GM10847 (cell line): ENCODE measurements around the gene RND2.

ENCODE experiments used
- POLR2A ChIP-seq: IDR thresholded peaks from 2 replicates; pipeline ENCODE4 v1.6.1; 2011; ENCODE audit not compliant: insufficient read length; ENCODE audit errors: extremely low read depth

The RND2 gene, protein sequence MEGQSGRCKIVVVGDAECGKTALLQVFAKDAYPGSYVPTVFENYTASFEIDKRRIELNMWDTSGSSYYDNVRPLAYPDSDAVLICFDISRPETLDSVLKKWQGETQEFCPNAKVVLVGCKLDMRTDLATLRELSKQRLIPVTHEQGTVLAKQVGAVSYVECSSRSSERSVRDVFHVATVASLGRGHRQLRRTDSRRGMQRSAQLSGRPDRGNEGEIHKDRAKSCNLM

DNA sequence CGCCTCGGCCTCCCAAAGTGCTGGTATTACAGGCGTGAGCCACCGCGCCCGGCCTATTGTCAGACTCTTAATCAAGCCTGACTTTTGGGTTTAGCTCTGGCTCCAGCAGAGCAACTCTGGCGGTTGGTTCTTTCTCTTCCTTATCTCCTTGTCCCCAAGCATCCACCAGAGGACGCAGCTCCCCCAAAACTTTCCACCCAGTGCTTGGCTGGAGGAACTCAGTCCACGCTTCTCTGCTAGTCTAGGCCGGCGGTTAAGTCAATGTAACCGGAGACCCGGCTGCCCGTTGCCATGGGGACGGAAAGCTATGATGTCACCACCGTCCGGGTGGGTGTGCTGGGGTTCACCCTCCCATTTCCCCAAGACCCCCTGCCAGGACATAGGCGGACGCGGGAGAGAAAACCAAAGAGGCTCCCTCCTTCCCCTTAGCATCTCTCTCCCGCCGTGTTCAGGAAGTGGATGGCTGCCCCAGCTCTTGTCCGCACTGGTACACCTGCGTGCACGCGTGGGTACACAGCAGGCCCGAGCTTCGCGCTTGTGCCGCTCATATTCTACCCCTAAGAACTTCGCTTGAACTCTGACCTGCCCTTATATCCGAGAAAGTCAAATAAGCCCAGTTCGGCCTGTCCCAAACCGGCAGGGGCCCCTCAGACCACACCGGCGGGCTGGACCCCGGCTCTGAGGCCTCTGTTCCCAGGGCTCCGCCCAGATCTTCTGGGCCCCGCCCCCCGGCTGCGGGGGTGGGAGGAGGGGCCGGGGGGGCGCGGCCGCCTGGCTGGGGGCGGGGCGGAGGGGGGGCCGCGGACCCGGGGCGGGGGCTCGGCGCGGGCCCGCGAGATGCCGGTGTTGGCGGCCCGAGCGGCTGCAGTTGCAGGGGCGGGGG, at the start of gene RND2:
Gene RND2, plus strand, starts transcription at position 825 of the 883 bp plus-strand sequence. CDS start 117 bp downstream, outside the sequence.
- TF ChIP-seq POLR2A = no peak

DNA sequence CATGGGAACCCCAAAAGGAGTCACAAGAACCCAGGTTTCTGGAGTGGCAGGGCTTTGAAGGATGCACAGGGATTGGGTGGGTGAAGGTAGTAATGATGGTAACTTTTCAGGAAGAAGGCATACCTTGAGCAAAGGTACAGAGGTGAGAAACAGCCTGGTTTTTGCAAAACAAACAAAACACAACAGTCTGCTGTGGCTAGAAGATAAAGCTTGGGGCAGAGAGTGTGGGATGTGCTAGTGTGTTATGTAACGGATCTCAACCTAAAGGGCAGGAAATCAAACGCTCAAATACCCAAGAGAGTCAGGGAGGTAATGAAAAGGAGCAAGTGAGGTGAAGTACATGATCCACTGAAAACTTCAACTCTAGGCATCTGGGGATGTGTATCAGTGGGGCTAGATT, 49.8 kb upstream of the RND2 start:
- no peak for TF ChIP-seq POLR2A

DNA sequence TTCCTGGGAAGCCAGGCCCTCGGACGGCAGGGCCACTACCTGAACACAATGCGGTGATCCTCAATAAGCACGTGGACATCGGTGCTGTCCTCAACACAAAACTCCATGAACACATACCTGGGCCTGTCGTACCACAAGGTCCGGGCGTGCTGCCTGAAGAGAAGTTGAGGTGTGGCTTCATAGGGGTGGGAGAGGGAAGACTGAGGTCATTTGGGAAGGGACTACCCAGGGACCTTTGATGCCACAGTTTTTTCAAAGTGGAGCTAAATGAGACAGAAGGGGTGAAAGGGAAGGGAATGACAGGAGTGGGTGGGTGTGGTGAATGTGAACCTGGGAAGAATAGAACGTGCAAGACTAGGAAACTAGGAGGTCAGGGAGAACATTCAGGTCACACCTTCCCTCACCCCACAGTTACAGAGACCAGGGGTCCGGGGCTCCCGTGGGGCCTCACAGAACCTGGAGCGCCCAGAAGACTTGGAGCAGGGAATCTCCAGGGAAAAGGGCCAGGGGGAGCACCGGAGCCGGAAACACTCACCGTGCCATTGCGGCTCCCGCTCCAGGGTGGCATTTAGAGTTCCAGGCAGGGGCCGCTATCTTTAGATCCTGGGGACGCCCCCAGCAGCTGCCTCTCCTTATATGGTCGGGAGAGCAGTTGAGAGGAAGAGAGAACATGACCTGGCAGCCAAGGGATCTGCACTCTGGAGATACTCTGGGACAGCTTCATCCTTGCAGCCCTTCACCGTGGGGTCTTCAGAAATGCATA, 45.3 kb upstream of the RND2 start, which contains the start of gene PTGES3L:
Gene PTGES3L, minus strand, starts transcription at position 570 of the 763 bp plus-strand sequence. Its CDS starts 27 bp downstream, at position 543.
- no peak for TF ChIP-seq POLR2A

DNA sequence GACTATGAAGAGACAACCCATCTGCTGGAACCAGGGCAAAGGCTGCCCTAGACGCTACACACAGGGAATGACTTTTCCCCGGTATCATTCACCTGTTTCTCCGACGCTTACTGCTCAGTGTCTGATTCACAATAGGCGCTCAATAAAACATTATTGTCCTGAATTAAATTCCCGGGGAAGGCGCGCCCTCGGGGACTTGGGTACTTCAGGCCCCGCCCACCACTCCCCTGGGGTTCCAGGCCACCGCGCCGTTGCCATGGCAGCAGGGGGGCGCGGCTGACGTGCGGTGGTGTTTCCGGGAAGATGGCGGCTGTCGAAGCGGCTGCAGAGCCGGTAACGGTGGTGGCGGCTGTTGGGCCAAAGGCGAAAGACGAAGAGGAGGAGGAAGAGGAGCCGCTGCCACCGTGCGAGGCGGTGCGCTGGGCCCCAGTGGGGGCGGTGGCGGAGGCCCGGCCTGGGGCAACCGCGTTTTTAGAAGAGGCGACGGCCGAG, 44.7 kb upstream of the RND2 start, which contains the start of gene RUNDC1:
Gene RUNDC1, plus strand, starts transcription at position 292 of the 492 bp plus-strand sequence. Its CDS starts 12 bp downstream, at position 304.
- TF ChIP-seq POLR2A = peak; percentile 29

DNA sequence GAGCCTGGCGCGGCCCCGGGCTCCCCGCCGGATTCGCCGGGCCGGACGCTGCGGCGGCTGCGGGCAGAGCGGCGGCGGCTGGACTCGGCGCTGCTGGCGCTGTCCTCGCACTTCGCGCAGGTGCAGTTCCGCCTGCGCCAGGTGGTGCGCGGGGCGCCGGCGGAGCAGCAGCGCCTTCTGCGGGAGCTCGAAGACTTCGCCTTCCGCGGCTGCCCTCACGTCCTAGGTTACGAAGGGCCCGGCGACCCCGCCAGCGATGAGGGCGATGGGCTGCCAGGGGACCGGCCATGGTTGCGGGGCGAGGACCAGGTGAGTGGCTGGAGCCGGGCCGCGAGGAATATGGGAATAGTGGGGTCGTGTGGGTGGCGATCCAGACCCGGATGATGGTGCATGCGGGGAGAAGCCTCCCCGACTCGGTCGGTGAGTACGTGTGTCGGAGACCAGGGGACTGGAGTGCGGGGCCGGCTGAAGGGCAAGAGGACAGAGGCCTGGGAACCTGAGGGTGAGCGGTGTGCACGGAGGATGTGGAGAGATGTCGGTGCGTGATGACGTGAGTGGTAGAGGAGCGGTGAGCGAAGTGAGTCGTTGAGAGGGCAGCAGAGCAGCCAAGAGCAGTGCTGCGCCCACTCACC, 44.1 kb upstream of the RND2 start:
- TF ChIP-seq POLR2A = peak; percentile 26

DNA sequence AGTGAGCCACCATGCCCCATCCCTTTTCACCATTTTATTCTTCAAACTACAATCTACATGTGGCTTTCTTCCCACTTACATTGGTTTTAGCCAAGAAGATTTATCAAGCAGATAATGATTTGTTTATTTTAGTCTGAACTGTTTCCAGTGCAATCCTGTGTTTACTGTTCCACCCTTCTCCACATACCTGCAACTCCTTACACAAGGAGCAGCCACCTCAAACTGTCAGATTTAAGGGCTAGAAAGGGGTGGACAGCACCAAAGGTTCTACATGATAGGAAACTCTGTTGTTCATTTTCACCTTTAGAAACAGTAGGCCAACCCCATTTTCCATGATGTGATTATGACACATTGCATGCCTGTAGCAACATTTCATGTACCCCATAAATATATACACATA, 42.8 kb upstream of the RND2 start:
- TF ChIP-seq POLR2A = no peak

DNA sequence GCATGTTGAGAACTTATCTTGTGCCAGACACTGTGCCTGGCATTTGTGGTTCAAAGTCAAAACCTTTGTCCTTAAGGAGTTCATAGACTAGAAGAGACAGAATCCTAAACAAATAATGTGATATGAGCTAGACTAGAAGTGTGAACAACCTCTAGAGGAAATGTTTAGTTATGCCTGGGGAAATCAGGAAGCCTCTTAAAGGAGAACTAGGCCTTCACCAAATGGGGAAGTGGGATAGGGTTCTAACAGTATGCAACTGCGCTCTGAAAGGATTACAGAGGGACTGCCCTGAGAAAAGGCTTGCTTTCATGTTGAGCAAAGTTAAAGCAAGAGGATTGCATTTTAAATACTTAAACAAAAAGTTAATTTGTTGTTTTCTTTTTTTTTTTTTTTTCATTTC, 39.8 kb upstream of the RND2 start:
- TF ChIP-seq POLR2A = no peak

DNA sequence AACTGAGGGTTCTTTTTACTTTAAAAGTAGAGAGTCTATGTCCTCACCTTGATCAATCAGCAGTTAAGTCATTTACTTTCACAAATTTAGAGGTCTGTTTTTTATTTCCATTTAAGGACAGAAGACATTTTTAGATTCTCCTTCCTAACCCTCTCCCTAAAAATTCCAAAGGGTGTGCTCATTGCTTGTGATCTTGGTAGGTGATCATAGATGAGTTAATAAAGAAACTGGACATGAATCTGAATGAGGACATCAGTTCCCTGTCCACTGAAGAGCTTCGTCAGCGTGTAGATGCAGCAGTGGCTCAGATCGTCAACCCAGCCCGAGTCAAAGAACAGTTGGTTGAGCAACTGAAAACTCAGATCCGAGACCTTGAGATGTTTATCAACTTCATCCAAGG, 35.9 kb upstream of the RND2 start:
- TF ChIP-seq POLR2A = no peak

DNA sequence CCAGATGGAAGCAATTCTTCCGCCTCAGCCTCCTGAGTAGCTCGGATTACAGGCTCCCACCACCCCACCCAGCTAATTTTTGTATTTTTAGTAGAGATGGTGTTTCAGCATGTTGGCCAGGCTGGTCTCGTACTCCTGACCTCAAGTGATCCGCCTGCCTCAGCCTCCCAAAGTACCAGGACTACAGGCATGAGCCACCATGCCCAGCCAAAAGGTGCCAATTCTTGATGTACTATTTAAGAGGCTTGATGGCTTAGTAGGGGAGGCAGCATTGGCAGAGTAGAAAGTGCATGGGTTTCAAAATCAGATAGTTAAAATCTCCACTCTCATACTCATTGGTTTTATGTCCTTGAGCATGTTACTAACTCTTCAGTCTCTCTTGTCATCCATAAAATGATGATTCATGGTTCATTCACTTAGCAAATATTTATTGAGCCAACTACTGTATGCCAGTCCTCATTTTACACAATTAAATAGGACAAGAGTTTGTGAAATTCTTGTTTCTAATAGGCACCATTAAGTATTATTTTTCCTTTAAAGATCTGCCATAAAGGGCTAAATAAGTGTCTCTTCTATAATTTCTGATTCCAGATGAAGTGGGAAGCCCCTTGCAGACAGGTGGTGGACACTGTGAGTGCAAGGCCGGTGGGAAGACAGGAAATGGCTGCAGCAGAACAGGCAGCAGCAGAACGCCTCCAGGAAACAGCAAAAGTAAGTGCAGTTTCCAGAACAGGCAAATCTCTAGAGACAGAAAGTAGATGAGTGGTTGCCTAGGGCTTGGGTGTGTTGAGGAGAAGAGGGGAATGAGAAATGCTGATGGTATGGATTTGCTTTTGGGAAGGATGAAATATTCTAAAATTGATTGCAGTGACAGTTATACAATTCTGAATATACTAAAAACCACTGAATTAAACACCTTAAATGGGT, 35.0 kb upstream of the RND2 start:
- TF ChIP-seq POLR2A = no peak

DNA sequence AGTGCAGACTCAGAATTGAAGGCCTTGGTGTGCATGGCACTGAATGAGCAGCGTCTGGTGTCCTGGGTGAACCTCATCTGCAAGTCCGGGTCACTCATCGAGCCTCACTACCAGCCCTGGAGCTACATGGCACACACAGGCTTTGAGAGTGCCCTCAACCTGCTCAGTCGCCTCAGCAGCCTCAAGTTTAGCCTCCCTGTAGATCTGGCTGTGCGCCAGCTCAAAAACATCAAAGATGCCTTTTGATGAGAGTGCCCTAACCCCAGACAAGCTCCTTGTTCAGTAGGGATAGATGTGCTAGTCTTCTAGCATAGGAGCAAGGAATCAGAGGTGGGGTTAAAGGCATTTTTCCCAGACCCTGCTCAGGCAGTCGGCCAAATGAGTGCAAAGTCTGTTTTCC, 33.6 kb upstream of the RND2 start:
- TF ChIP-seq POLR2A = no peak

DNA sequence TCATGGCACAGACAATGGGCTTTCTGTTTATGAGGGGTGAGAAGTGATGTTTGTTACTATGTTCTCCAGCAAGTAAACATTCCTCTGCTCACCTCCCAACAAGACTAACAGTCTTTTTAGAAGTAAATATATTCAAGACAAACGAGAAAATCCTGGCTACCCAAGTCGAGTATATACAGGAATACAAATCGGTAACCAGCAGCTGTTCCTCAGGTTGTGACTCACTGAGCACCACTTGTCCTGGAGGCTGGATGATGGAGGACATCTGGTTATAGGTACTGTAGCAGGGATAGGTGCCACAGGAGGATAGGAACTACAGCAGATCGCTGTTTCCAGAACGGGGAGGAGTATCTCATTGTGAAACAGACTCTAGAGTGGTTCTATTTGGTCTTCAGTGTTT, 32.2 kb upstream of the RND2 start:
- no peak for TF ChIP-seq POLR2A

DNA sequence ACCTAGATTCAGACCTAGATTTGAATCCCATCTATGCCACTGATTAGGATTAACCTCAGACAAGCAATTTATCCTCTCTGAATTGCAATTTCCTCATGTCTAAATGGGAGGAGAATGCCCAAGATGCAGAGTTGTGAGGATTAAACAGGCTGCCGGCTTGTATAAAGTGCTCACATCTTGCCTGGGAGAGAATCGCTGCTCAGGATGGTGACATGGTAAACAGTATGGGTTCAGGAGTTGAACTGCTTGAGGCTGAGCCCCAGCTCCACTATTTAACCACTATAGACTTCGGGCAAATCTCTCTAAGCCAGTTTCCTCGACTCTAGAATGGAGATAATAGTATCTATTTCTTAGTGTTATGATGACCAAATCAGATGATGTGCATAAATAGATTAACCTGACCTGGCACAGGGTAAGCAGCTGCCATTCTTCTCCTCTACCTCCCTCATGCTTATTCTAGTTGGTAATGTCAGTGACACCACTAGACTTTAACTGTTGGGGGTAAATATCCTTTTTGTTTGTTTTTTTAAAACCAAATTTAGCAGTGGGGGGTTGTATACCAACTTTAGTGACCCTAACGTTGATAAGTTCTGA, 27.5 kb upstream of the RND2 start:
- TF ChIP-seq POLR2A = no peak
